HCT116 (cell line): ENCODE data around the gene FCHO1. TPM values are rescaled to one million over a fixed set of nuclear protein-coding genes. Genes with fewer than 3 reads are reported as not detected.

Experiments used
- ATAC-seq: fragments of 200-7000 bp; cut with Tn5 transposase; 2 replicates; pipeline ENCODE4 v1.9.1; 2020; ENCODE audit warnings: mild to moderate bottlenecking, moderate library complexity
- BruUV-seq: library from RNA; stranded (reverse); fragments of 400-500 nt; replicated peaks from 2 replicates; lab custom pipeline; 2021; lab: Mats Ljungman, UMichigan
- CTCF ChIA-PET: fragments of 300-600 bp; sonication (Branson Sonifier 250); formaldehyde crosslinking; loops from one replicate; lab custom pipeline; 2021; ENCODE audit warnings: antibody characterized with exemption; lab: Charles Lee
- POLR2A ChIA-PET: fragments of 300-600, 350-600 bp; sonication (Branson Sonifier 250); formaldehyde crosslinking; loops from one replicate; lab custom pipeline; 2021; ENCODE audit warnings: antibody characterized with exemption; lab: Charles Lee
- RAD21 ChIA-PET, 2 experiments: fragments of 300-600 bp; sonication (Branson Sonifier 250); formaldehyde crosslinking; loops; one replicate each; lab custom pipeline; 2023; ENCODE audit warnings: low total read pairs in 2 of 2; ENCODE audit not compliant: uncharacterized antibody in 2 of 2, unreplicated experiment in 2 of 2, low non-redundant PET in 1 of 2; lab: Charles Lee
- DNase-seq: peaks from one replicate; pipeline ENCODE4 v3.0.0-alpha.2; 2010; ENCODE audit warnings: low read depth, low spot score
- H2AFZ ChIP-seq: fragments of 200-600 bp; shearing (Covaris generic), sonication (generic); 2 replicates; pipeline ENCODE4 v1.6.1; 2017; ENCODE audit warnings: low read depth, mixed run types, mixed read lengths, antibody characterized with exemption, low read length; ENCODE audit not compliant: poor library complexity, severe bottlenecking
- H3K27ac ChIP-seq: 2 replicates; pipeline ENCODE4 v1.5.1; 2012; ENCODE audit warnings: low read depth, low read length
- H3K27me3 ChIP-seq: fragments of 200-600 bp; sonication (generic); 2 replicates; pipeline ENCODE4 v1.6.1; 2016; ENCODE audit warnings: mixed run types, low read length, mixed read lengths; ENCODE audit not compliant: insufficient read depth
- H3K36me3 ChIP-seq, 2 experiments: fragments of 200-500 bp in 1 of 2; fragments of 200-600 bp in 1 of 2; sonication (Bioruptor generic) in 1 of 2; sonication (generic) in 1 of 2; 2 replicates each; pipeline versions ENCODE4 v1.5.1 to v1.6.1; 2014 to 2016; ENCODE audit warnings: low read length in 2 of 2, inconsistent platforms in 1 of 2, mixed read lengths in 1 of 2, mixed run types in 1 of 2; ENCODE audit not compliant: insufficient read depth in 2 of 2, control insufficient read depth in 1 of 2
- H3K4me1 ChIP-seq, 2 experiments: fragments of 200-600 bp in 1 of 2; sonication (generic) in 1 of 2; 2 replicates each; pipeline versions ENCODE4 v1.5.1 to v1.6.1; 2012 to 2017; ENCODE audit warnings: low read length in 2 of 2, inconsistent platforms in 1 of 2, mild to moderate bottlenecking in 1 of 2, mixed read lengths in 1 of 2, mixed run types in 1 of 2, moderate library complexity in 1 of 2; ENCODE audit not compliant: insufficient read depth in 2 of 2, control insufficient read depth in 1 of 2
- H3K4me2 ChIP-seq: fragments of 200-600 bp; sonication (generic); 2 replicates; pipeline ENCODE4 v1.6.1; 2017; ENCODE audit warnings: mixed run types, low read length, mixed read lengths
- H3K4me3 ChIP-seq, 2 experiments: fragments of 200-600 bp in 1 of 2; sonication (generic) in 1 of 2; replicated peaks in 1 of 2; 2 replicates each; pipeline ENCODE4 v1.5.1; 2011 to 2016; ENCODE audit warnings: low read length in 2 of 2, control low read depth in 1 of 2, low read depth in 1 of 2, mild to moderate bottlenecking in 1 of 2, mixed read lengths in 1 of 2, mixed run types in 1 of 2
- H3K79me2 ChIP-seq: fragments of 200-600 bp; sonication (generic); 2 replicates; pipeline ENCODE4 v1.6.1; 2017; ENCODE audit warnings: mild to moderate bottlenecking, mixed run types, low read length, moderate library complexity, mixed read lengths; ENCODE audit not compliant: insufficient read depth
- H3K9ac ChIP-seq: fragments of 200-600 bp; sonication (generic); 2 replicates; pipeline ENCODE4 v1.6.1; 2016; ENCODE audit warnings: low read length, mixed read lengths
- H3K9me2 ChIP-seq: fragments of 200-600 bp; sonication (generic), shearing (Covaris generic); 2 replicates; pipeline ENCODE4 v1.6.1; 2017; ENCODE audit warnings: mixed run types, mild to moderate bottlenecking, moderate library complexity; ENCODE audit not compliant: insufficient read depth
- H3K9me3 ChIP-seq, 2 experiments: fragments of 200-500 bp in 1 of 2; fragments of 200-600 bp in 1 of 2; sonication (Bioruptor generic) in 1 of 2; sonication (generic) in 1 of 2; 2 replicates each; pipeline ENCODE4 v1.6.1; 2014 to 2017; ENCODE audit warnings: low read length in 2 of 2, mixed read lengths in 2 of 2, inconsistent platforms in 1 of 2, low read depth in 1 of 2, mild to moderate bottlenecking in 1 of 2, mixed run types in 1 of 2, moderate library complexity in 1 of 2; ENCODE audit not compliant: control insufficient read depth in 1 of 2, insufficient read depth in 1 of 2
- H4K20me1 ChIP-seq: fragments of 200-600 bp; sonication (generic), shearing (Covaris generic); 2 replicates; pipeline ENCODE4 v1.6.1; 2017; ENCODE audit warnings: mixed run types, mild to moderate bottlenecking, moderate library complexity; ENCODE audit not compliant: insufficient read depth
- EGR1 ChIP-seq: IDR thresholded peaks from 2 replicates; pipeline ENCODE4 v1.6.1; 2012; ENCODE audit warnings: low read depth
- ELF1 ChIP-seq: IDR thresholded peaks from 2 replicates; pipeline ENCODE4 v1.6.1; 2012; ENCODE audit warnings: low read depth, borderline replicate concordance
- EZH2 ChIP-seq: fragments of 200-600 bp; sonication (generic); IDR thresholded peaks from 2 replicates; pipeline ENCODE4 v1.6.1; 2017; ENCODE audit warnings: antibody characterized with exemption, mixed run types
- EZH2phosphoT487 ChIP-seq: fragments of 200-600 bp; IDR thresholded peaks from 2 replicates; pipeline ENCODE4 v1.6.1; 2018; ENCODE audit warnings: antibody characterized with exemption, borderline replicate concordance
- FOSL1 ChIP-seq: IDR thresholded peaks from 2 replicates; pipeline ENCODE4 v1.6.1; 2012; ENCODE audit warnings: low read depth
- JUND ChIP-seq: IDR thresholded peaks from 2 replicates; pipeline ENCODE4 v1.6.1; 2012
- POLR2A ChIP-seq: IDR thresholded peaks from 2 replicates; pipeline ENCODE4 v1.7.0; 2011; ENCODE audit warnings: borderline replicate concordance; ENCODE audit not compliant: insufficient read depth, insufficient read length; ENCODE audit errors: extremely low read depth
- POLR2AphosphoS5 ChIP-seq: IDR thresholded peaks from 2 replicates; pipeline ENCODE4 v1.6.1; 2011; ENCODE audit warnings: mild to moderate bottlenecking, low read depth, low read length, moderate library complexity
- RAD21 ChIP-seq: IDR thresholded peaks from 2 replicates; pipeline ENCODE4 v1.6.1; 2012; ENCODE audit warnings: low read depth, mild to moderate bottlenecking
- SRF ChIP-seq: IDR thresholded peaks from 2 replicates; pipeline ENCODE4 v1.6.1; 2012; ENCODE audit warnings: low read depth
- TCF7L2 ChIP-seq: IDR thresholded peaks from 2 replicates; pipeline ENCODE4 v1.7.0; 2011; ENCODE audit warnings: borderline replicate concordance, inconsistent platforms; ENCODE audit not compliant: insufficient read depth, insufficient read length; ENCODE audit errors: extremely low read depth
- YY1 ChIP-seq: IDR thresholded peaks from 2 replicates; pipeline ENCODE4 v1.6.1; 2011; ENCODE audit warnings: low read length, low read depth, moderate library complexity, mild to moderate bottlenecking; ENCODE audit not compliant: insufficient replicate concordance; ENCODE audit errors: extremely low read depth
- ZFX ChIP-seq: fragments of 450-650 bp; IDR thresholded peaks from 2 replicates; pipeline ENCODE4 v1.6.1; 2017
- ZNF274 ChIP-seq: fragments of 200-500 bp; sonication (Bioruptor generic); IDR thresholded peaks from 2 replicates; pipeline ENCODE4 v1.6.1; 2014; ENCODE audit warnings: mild to moderate bottlenecking, low read depth, low read length, inconsistent platforms
- intact Hi-C: fragments of 100-400 bp; cut with micrococcal nuclease; formaldehyde crosslinking; loops from 2 replicates; pipeline ENCODE4 v1.10.0; 2022
- total RNA-seq: library from RNA; stranded (reverse); gene quantifications from one replicate; pipeline ENCODE4 v1.2.1, GENCODE V29; 2021; ENCODE audit not compliant: unreplicated experiment
- TF ChIP-seq, protein P1 (sequence below): IDR thresholded peaks from 2 replicates; pipeline ENCODE4 v1.6.1; 2011; ENCODE audit warnings: mild to moderate bottlenecking, low read length, moderate library complexity; ENCODE audit not compliant: insufficient replicate concordance; ENCODE audit errors: extremely low read depth
- TF ChIP-seq, protein P2 (sequence below): IDR thresholded peaks from 2 replicates; pipeline ENCODE4 v1.6.1; 2012; ENCODE audit warnings: low read depth
- TF ChIP-seq, protein P3 (sequence below): IDR thresholded peaks from 2 replicates; pipeline ENCODE4 v1.6.1; 2012
- TF ChIP-seq, protein P4 (sequence below): IDR thresholded peaks from 2 replicates; pipeline ENCODE4 v1.6.1; 2012
- TF ChIP-seq, protein P5 (sequence below), 3 experiments: fragments of 200-600 bp in 1 of 3; sonication (generic) in 1 of 3; IDR thresholded peaks in 2 of 3; conservative IDR thresholded peaks in 1 of 3; 2 replicates each; pipeline ENCODE4 v1.5.1; 2012 to 2017; ENCODE audit warnings: low read depth in 2 of 3, low read length in 2 of 3, antibody characterized with exemption in 1 of 3, borderline replicate concordance in 1 of 3, control low read depth in 1 of 3, mild to moderate bottlenecking in 1 of 3, mixed read lengths in 1 of 3, mixed run types in 1 of 3, moderate library complexity in 1 of 3; ENCODE audit not compliant: insufficient read depth in 1 of 3

Gene FCHO1
- total RNA-seq, 1 experiment from 2014 or later, result 28.1 TPM

DNA sequence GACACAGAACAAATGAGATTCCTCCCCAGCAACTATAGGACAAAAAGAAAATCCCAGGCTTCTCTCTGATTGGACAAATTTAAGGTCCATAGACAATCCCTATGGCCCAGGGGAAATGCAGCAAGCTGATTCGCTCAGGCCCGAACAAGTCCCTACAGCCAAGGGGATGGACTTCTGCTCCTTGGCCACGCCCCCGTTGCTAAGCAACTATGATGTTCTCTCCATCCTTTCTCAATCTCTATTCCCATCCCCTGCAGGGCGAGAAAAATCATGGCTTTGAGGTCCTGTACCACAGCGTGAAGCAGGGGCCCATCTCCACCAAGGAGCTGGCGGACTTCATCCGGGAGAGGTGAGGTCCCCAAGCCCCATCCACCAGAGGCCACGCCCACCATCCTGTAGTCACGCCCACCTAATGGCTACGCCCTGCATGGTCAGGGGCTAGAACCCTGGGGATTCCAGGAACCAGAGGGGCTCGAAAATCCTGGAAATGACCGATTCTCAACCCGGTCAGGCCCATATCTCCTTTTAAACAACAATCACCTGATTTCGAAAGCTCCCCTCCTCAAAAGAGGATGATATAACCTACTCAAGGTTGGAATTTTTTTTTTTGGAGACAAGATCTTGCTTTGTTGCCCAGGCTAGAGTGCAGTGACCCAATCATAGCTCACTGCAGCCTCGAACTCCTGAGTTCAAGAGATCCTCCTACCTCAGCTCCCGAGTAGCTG lies 11.4 kb downstream of the FCHO1 start:
- Histone ChIP-seq H3K4me2 (no peak overlapping the region), H3K9ac (no peak overlapping the region), H3K79me2 (no peaks in the 10 kb centered on the region)
- no peak for TF ChIP-seq JUND
- TF ChIP-seq TCF7L2, result no peak
- TF ChIP-seq RAD21, result no peak
- TF ChIP-seq EGR1, result no peak
- TF ChIP-seq FOSL1, result no peak
- no peak for TF ChIP-seq POLR2A
- TF ChIP-seq, protein P1, sequence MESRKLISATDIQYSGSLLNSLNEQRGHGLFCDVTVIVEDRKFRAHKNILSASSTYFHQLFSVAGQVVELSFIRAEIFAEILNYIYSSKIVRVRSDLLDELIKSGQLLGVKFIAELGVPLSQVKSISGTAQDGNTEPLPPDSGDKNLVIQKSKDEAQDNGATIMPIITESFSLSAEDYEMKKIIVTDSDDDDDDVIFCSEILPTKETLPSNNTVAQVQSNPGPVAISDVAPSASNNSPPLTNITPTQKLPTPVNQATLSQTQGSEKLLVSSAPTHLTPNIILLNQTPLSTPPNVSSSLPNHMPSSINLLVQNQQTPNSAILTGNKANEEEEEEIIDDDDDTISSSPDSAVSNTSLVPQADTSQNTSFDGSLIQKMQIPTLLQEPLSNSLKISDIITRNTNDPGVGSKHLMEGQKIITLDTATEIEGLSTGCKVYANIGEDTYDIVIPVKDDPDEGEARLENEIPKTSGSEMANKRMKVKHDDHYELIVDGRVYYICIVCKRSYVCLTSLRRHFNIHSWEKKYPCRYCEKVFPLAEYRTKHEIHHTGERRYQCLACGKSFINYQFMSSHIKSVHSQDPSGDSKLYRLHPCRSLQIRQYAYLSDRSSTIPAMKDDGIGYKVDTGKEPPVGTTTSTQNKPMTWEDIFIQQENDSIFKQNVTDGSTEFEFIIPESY, result no peak
- no peak for TF ChIP-seq EZH2phosphoT487
- TF ChIP-seq, protein P2, sequence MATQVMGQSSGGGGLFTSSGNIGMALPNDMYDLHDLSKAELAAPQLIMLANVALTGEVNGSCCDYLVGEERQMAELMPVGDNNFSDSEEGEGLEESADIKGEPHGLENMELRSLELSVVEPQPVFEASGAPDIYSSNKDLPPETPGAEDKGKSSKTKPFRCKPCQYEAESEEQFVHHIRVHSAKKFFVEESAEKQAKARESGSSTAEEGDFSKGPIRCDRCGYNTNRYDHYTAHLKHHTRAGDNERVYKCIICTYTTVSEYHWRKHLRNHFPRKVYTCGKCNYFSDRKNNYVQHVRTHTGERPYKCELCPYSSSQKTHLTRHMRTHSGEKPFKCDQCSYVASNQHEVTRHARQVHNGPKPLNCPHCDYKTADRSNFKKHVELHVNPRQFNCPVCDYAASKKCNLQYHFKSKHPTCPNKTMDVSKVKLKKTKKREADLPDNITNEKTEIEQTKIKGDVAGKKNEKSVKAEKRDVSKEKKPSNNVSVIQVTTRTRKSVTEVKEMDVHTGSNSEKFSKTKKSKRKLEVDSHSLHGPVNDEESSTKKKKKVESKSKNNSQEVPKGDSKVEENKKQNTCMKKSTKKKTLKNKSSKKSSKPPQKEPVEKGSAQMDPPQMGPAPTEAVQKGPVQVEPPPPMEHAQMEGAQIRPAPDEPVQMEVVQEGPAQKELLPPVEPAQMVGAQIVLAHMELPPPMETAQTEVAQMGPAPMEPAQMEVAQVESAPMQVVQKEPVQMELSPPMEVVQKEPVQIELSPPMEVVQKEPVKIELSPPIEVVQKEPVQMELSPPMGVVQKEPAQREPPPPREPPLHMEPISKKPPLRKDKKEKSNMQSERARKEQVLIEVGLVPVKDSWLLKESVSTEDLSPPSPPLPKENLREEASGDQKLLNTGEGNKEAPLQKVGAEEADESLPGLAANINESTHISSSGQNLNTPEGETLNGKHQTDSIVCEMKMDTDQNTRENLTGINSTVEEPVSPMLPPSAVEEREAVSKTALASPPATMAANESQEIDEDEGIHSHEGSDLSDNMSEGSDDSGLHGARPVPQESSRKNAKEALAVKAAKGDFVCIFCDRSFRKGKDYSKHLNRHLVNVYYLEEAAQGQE, result no peak
- TF ChIP-seq YY1, result no peak
- TF ChIP-seq SRF, result no peak
- TF ChIP-seq, protein P3, sequence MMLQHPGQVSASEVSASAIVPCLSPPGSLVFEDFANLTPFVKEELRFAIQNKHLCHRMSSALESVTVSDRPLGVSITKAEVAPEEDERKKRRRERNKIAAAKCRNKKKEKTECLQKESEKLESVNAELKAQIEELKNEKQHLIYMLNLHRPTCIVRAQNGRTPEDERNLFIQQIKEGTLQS, result no peak
- no peak for TF ChIP-seq POLR2AphosphoS5
- TF ChIP-seq EZH2, result no peak
- TF ChIP-seq, protein P4, sequence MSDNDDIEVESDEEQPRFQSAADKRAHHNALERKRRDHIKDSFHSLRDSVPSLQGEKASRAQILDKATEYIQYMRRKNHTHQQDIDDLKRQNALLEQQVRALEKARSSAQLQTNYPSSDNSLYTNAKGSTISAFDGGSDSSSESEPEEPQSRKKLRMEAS, result no peak
- TF ChIP-seq ZFX, result no peak
- TF ChIP-seq, protein P5, sequence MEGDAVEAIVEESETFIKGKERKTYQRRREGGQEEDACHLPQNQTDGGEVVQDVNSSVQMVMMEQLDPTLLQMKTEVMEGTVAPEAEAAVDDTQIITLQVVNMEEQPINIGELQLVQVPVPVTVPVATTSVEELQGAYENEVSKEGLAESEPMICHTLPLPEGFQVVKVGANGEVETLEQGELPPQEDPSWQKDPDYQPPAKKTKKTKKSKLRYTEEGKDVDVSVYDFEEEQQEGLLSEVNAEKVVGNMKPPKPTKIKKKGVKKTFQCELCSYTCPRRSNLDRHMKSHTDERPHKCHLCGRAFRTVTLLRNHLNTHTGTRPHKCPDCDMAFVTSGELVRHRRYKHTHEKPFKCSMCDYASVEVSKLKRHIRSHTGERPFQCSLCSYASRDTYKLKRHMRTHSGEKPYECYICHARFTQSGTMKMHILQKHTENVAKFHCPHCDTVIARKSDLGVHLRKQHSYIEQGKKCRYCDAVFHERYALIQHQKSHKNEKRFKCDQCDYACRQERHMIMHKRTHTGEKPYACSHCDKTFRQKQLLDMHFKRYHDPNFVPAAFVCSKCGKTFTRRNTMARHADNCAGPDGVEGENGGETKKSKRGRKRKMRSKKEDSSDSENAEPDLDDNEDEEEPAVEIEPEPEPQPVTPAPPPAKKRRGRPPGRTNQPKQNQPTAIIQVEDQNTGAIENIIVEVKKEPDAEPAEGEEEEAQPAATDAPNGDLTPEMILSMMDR (IDR thresholded peaks at IDR 0.05 in 2 of 3, conservative IDR thresholded peaks at IDR 0.05 in 1 of 3; ENCODE audit: borderline replicate concordance in 1 of 3, insufficient read depth in 1 of 3, low read depth in 2 of 3, low read length in 2 of 3), result no peak
- no peak for TF ChIP-seq ELF1
- no peak for TF ChIP-seq ZNF274
- TF ChIP-seq, all 23 proteins: peak for 0
- ATAC-seq (peak; percentile 66), DNase-seq (no peak)
- H4K20me1 ChIP-seq, result no peaks in the 10 kb centered on the region
- no peaks in the 10 kb centered on the region for H3K27me3 ChIP-seq
- H3K9me3 ChIP-seq, result no peaks in the 10 kb centered on the region
- H3K4me3 ChIP-seq, result no peak overlapping the region
- BruUV-seq, result no TSS peak
- H3K27ac ChIP-seq, result no peak overlapping the region
- ChIA-PET CTCF (interaction anchor here (1.1 kb wide), 1 partner anchor 321 kb away, joined by 4 read pairs; no protein-coding TSS in a partner anchor), POLR2A (no interaction called here), RAD21 (interaction anchor here in 1 of 2 experiments (1.7 kb wide), 1 partner anchor 93 kb away, joined by 5 read pairs; no protein-coding TSS in a partner anchor)
- intact Hi-C loops, result no loop called here
- H2AFZ ChIP-seq, result no peak overlapping the region
- H3K4me1 ChIP-seq, result peaks cover 27 to 52% of the 10 kb centered on the region in 2 experiments
- no peaks in the 10 kb centered on the region for H3K9me2 ChIP-seq
- H3K36me3 ChIP-seq, result no peaks in the 10 kb centered on the region
